ENCODE data around the gene DYNC2H1.

DYNC2H1 gene

GRCh38 chr11:103378931-103379330 is 269.7 kb downstream of the DYNC2H1 start:
- Histone ChIP-seq H3K4me1 (ENCODE audit: control insufficient read depth, insufficient read depth, low read length, poor library complexity, severe bottlenecking) (no peaks in the 10 kb centered on the region), H3K36me3 (ENCODE audit: control insufficient read depth, insufficient read depth, low read length) (no peaks in the 10 kb centered on the region), H3K27ac (ENCODE audit: insufficient read depth, low read length, poor library complexity, severe bottlenecking) (no peak overlapping the region), H3K9me3 (ENCODE audit: control insufficient read depth, low read length) (no peaks in the 10 kb centered on the region), H3K27me3 (replicated peaks; ENCODE audit: control insufficient read depth, insufficient read depth, low read length, poor library complexity, severe bottlenecking) (no peaks in the 10 kb centered on the region), H3K4me3 (ENCODE audit: insufficient read depth, low read depth, low read length, poor library complexity, severe bottlenecking) (no peak overlapping the region)
- no peak for DNase-seq

- Histone ChIP-seq H3K27ac (ENCODE audit: insufficient read depth, low read length, poor library complexity, severe bottlenecking) (no peak overlapping the region), H3K4me1 (ENCODE audit: control insufficient read depth, insufficient read depth, low read length, poor library complexity, severe bottlenecking) (no peaks in the 10 kb centered on the region), H3K27me3 (replicated peaks; ENCODE audit: control insufficient read depth, insufficient read depth, low read length, poor library complexity, severe bottlenecking) (no peaks in the 10 kb centered on the region), H3K4me3 (ENCODE audit: insufficient read depth, low read depth, low read length, poor library complexity, severe bottlenecking) (no peak overlapping the region), H3K36me3 (ENCODE audit: control insufficient read depth, insufficient read depth, low read length) (no peaks in the 10 kb centered on the region), H3K9me3 (ENCODE audit: control insufficient read depth, low read length) (no peaks in the 10 kb centered on the region)
- DNase-seq = no peak
These were observed 270.8 kb downstream of the DYNC2H1 start for GRCh38 chr11:103380031-103380430.

GRCh38 chr11:103384652-103385051 is 275.4 kb downstream of the DYNC2H1 start:
- DNase-seq = no peak
- Histone ChIP-seq H3K4me1 (ENCODE audit: control insufficient read depth, insufficient read depth, low read length, poor library complexity, severe bottlenecking) (no peaks in the 10 kb centered on the region), H3K27ac (ENCODE audit: insufficient read depth, low read length, poor library complexity, severe bottlenecking) (no peak overlapping the region), H3K36me3 (ENCODE audit: control insufficient read depth, insufficient read depth, low read length) (no peaks in the 10 kb centered on the region), H3K4me3 (ENCODE audit: insufficient read depth, low read depth, low read length, poor library complexity, severe bottlenecking) (no peak overlapping the region), H3K27me3 (replicated peaks; ENCODE audit: control insufficient read depth, insufficient read depth, low read length, poor library complexity, severe bottlenecking) (no peaks in the 10 kb centered on the region), H3K9me3 (ENCODE audit: control insufficient read depth, low read length) (no peaks in the 10 kb centered on the region)

- Histone ChIP-seq H3K4me3 (ENCODE audit: insufficient read depth, low read depth, low read length, poor library complexity, severe bottlenecking) (no peak overlapping the region), H3K27me3 (replicated peaks; ENCODE audit: control insufficient read depth, insufficient read depth, low read length, poor library complexity, severe bottlenecking) (no peaks in the 10 kb centered on the region), H3K9me3 (ENCODE audit: control insufficient read depth, low read length) (no peaks in the 10 kb centered on the region), H3K36me3 (ENCODE audit: control insufficient read depth, insufficient read depth, low read length) (no peaks in the 10 kb centered on the region), H3K27ac (ENCODE audit: insufficient read depth, low read length, poor library complexity, severe bottlenecking) (no peak overlapping the region), H3K4me1 (ENCODE audit: control insufficient read depth, insufficient read depth, low read length, poor library complexity, severe bottlenecking) (no peaks in the 10 kb centered on the region)
- DNase-seq = no peak
These were observed 286.4 kb downstream of the DYNC2H1 start for GRCh38 chr11:103395612-103396011.

GRCh38 chr11:103396237-103396636 is 287.0 kb downstream of the DYNC2H1 start:
- Histone ChIP-seq H3K27ac (ENCODE audit: insufficient read depth, low read length, poor library complexity, severe bottlenecking) (no peak overlapping the region), H3K4me3 (ENCODE audit: insufficient read depth, low read depth, low read length, poor library complexity, severe bottlenecking) (no peak overlapping the region), H3K9me3 (ENCODE audit: control insufficient read depth, low read length) (no peaks in the 10 kb centered on the region), H3K36me3 (ENCODE audit: control insufficient read depth, insufficient read depth, low read length) (no peaks in the 10 kb centered on the region), H3K27me3 (replicated peaks; ENCODE audit: control insufficient read depth, insufficient read depth, low read length, poor library complexity, severe bottlenecking) (no peaks in the 10 kb centered on the region), H3K4me1 (ENCODE audit: control insufficient read depth, insufficient read depth, low read length, poor library complexity, severe bottlenecking) (no peaks in the 10 kb centered on the region)
- no peak for DNase-seq

GRCh38 chr11:103397369-103397768 is 288.1 kb downstream of the DYNC2H1 start:
- no peak for DNase-seq
- no peak overlapping the region for H3K4me3 ChIP-seq (ENCODE audit: insufficient read depth, low read depth, low read length, poor library complexity, severe bottlenecking)
- H3K4me1 ChIP-seq (ENCODE audit: control insufficient read depth, insufficient read depth, low read length, poor library complexity, severe bottlenecking) = no peaks in the 10 kb centered on the region
- H3K27me3 ChIP-seq (replicated peaks; ENCODE audit: control insufficient read depth, insufficient read depth, low read length, poor library complexity, severe bottlenecking) = no peaks in the 10 kb centered on the region
- H3K36me3 ChIP-seq (ENCODE audit: control insufficient read depth, insufficient read depth, low read length) = no peaks in the 10 kb centered on the region
- no peaks in the 10 kb centered on the region for H3K9me3 ChIP-seq (ENCODE audit: control insufficient read depth, low read length)
- H3K27ac ChIP-seq (ENCODE audit: insufficient read depth, low read length, poor library complexity, severe bottlenecking) = no peak overlapping the region

- Histone ChIP-seq H3K4me1 (ENCODE audit: control insufficient read depth, insufficient read depth, low read length, poor library complexity, severe bottlenecking) (no peaks in the 10 kb centered on the region), H3K27me3 (replicated peaks; ENCODE audit: control insufficient read depth, insufficient read depth, low read length, poor library complexity, severe bottlenecking) (no peaks in the 10 kb centered on the region), H3K36me3 (ENCODE audit: control insufficient read depth, insufficient read depth, low read length) (no peaks in the 10 kb centered on the region), H3K4me3 (ENCODE audit: insufficient read depth, low read depth, low read length, poor library complexity, severe bottlenecking) (no peak overlapping the region), H3K27ac (ENCODE audit: insufficient read depth, low read length, poor library complexity, severe bottlenecking) (no peak overlapping the region), H3K9me3 (ENCODE audit: control insufficient read depth, low read length) (no peaks in the 10 kb centered on the region)
- DNase-seq = no peak
These were observed 289.6 kb downstream of the DYNC2H1 start for GRCh38 chr11:103398829-103399228.

- H3K36me3 ChIP-seq (ENCODE audit: control insufficient read depth, insufficient read depth, low read length) = no peaks in the 10 kb centered on the region
- H3K27me3 ChIP-seq (replicated peaks; ENCODE audit: control insufficient read depth, insufficient read depth, low read length, poor library complexity, severe bottlenecking) = no peaks in the 10 kb centered on the region
- no peak for DNase-seq
- no peak overlapping the region for H3K27ac ChIP-seq (ENCODE audit: insufficient read depth, low read length, poor library complexity, severe bottlenecking)
- no peak overlapping the region for H3K4me3 ChIP-seq (ENCODE audit: insufficient read depth, low read depth, low read length, poor library complexity, severe bottlenecking)
- H3K4me1 ChIP-seq (ENCODE audit: control insufficient read depth, insufficient read depth, low read length, poor library complexity, severe bottlenecking) = no peaks in the 10 kb centered on the region
- no peaks in the 10 kb centered on the region for H3K9me3 ChIP-seq (ENCODE audit: control insufficient read depth, low read length)
These were observed 297.1 kb downstream of the DYNC2H1 start for GRCh38 chr11:103406357-103406756.

GRCh38 chr11:103407641-103408040 is 298.4 kb downstream of the DYNC2H1 start:
- H3K27me3 ChIP-seq (replicated peaks; ENCODE audit: control insufficient read depth, insufficient read depth, low read length, poor library complexity, severe bottlenecking) = no peaks in the 10 kb centered on the region
- DNase-seq = no peak

GRCh38 chr11:103413266-103413888 is 304.2 kb downstream of the DYNC2H1 start:
- Histone ChIP-seq H3K36me3 (ENCODE audit: control insufficient read depth, insufficient read depth, low read length) (no peaks in the 10 kb centered on the region), H3K4me1 (ENCODE audit: control insufficient read depth, insufficient read depth, low read length, poor library complexity, severe bottlenecking) (no peaks in the 10 kb centered on the region), H3K27me3 (replicated peaks; ENCODE audit: control insufficient read depth, insufficient read depth, low read length, poor library complexity, severe bottlenecking) (no peaks in the 10 kb centered on the region), H3K9me3 (ENCODE audit: control insufficient read depth, low read length) (no peaks in the 10 kb centered on the region), H3K27ac (ENCODE audit: insufficient read depth, low read length, poor library complexity, severe bottlenecking) (no peak overlapping the region), H3K4me3 (ENCODE audit: insufficient read depth, low read depth, low read length, poor library complexity, severe bottlenecking) (no peak overlapping the region)
- no peak for DNase-seq

More at GRCh38 chr11:103407641-103408040, 298.4 kb downstream of the DYNC2H1 start:
- H3K4me3 ChIP-seq (ENCODE audit: insufficient read depth, low read depth, low read length, poor library complexity, severe bottlenecking) = no peak overlapping the region
- no peaks in the 10 kb centered on the region for H3K9me3 ChIP-seq (ENCODE audit: control insufficient read depth, low read length)
- no peaks in the 10 kb centered on the region for H3K4me1 ChIP-seq (ENCODE audit: control insufficient read depth, insufficient read depth, low read length, poor library complexity, severe bottlenecking)
- no peak overlapping the region for H3K27ac ChIP-seq (ENCODE audit: insufficient read depth, low read length, poor library complexity, severe bottlenecking)
- no peaks in the 10 kb centered on the region for H3K36me3 ChIP-seq (ENCODE audit: control insufficient read depth, insufficient read depth, low read length)

Data from effector memory CD4-positive, alpha-beta T cell (primary cell).